Measurements from ENCODE around the gene KCNMB2.

DNA sequence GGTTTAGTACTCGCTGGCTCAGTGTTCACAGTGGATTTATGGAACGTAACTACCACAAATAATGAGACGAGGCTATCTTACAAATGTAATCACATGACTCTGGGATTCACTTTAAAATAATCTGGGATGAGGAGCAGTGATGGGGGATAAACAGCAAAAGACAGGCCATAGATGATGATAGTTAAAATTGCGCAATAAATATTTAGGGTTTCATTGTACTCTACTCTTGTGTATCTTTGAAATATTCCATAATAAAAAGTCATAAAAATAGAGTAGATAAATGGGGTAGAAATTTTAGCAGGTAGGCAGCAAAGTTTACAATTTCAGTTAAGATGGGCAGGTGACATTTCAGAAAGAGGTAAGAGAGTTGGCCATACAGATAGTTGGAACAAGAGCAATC, 196.6 kb downstream of the KCNMB2 start:
- TF ChIP-seq NFRKB (IDR thresholded peaks at IDR 0.05) (no peak), CTBP1 (IDR thresholded peaks at IDR 0.05; ENCODE audit: borderline replicate concordance) (no peak), FOXM1 (IDR thresholded peaks at IDR 0.05; ENCODE audit: borderline replicate concordance) (no peak), ELF4 (IDR thresholded peaks at IDR 0.05) (no peak), SP1 (IDR thresholded peaks at IDR 0.05) (no peak), ZNF384 (IDR thresholded peaks at IDR 0.05) (no peak), BHLHE40 (IDR thresholded peaks at IDR 0.05; ENCODE audit: borderline replicate concordance) (no peak), ARNT (IDR thresholded peaks at IDR 0.05) (no peak), FOXK2 (IDR thresholded peaks at IDR 0.05) (no peak)
- TF ChIP-seq, protein P1, sequence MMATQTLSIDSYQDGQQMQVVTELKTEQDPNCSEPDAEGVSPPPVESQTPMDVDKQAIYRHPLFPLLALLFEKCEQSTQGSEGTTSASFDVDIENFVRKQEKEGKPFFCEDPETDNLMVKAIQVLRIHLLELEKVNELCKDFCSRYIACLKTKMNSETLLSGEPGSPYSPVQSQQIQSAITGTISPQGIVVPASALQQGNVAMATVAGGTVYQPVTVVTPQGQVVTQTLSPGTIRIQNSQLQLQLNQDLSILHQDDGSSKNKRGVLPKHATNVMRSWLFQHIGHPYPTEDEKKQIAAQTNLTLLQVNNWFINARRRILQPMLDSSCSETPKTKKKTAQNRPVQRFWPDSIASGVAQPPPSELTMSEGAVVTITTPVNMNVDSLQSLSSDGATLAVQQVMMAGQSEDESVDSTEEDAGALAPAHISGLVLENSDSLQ (IDR thresholded peaks at IDR 0.05): no peak

All from HEK293T (cell line).